SK-N-SH (cell line): Measurements from ENCODE around the gene TFCP2L1. TPM values are rescaled to one million over a fixed set of nuclear protein-coding genes. Genes with fewer than 3 reads are reported as not detected.
"Not testable (repeated sequence)": the region's sequence is repeated elsewhere in the genome, so short reads cannot be mapped to it uniquely, and the experiment has no call there.

Source experiments
- CTCF ChIA-PET: fragments of 300-600, 350-600 bp; formaldehyde crosslinking; extraction: SDS; loops from one replicate; lab custom pipeline; 2021; lab: Yijun Ruan, JAX
- POLR2A ChIA-PET: fragments of 350-600 bp; sonication (Branson Sonifier 250); formaldehyde crosslinking; extraction: SDS; loops from one replicate; lab custom pipeline; 2020; ENCODE audit warnings: antibody characterized with exemption, inconsistent platforms; lab: Yijun Ruan, JAX
- DNase-seq: peaks from one replicate; pipeline ENCODE4 v3.0.0; 2012
- H2AFZ ChIP-seq: fragments of 200-600 bp; sonication (generic); 2 replicates; pipeline ENCODE4 v1.8.1; 2016; ENCODE audit warnings: antibody characterized with exemption, mild to moderate bottlenecking, low read depth
- H3F3A ChIP-seq: fragments of 200-600 bp; sonication (generic); replicated peaks from 2 replicates; pipeline ENCODE3; 2016; ENCODE audit warnings: antibody characterized with exemption, mild to moderate bottlenecking; ENCODE audit not compliant: insufficient read depth
- H3K27ac ChIP-seq, 2 experiments: fragments of 200-500 bp in 1 of 2; fragments of 200-600 bp in 1 of 2; sonication (Bioruptor generic) in 1 of 2; sonication (generic), shearing (Covaris generic) in 1 of 2; 2 replicates each; pipeline versions ENCODE4 v1.5.1 to v1.6.1; 2014 to 2016; ENCODE audit warnings: low read depth in 2 of 2, inconsistent platforms in 1 of 2, low read length in 1 of 2, mild to moderate bottlenecking in 1 of 2, mixed read lengths in 1 of 2
- H3K27me3 ChIP-seq: fragments of 200-600 bp; sonication (generic), shearing (Covaris generic); 2 replicates; pipeline ENCODE4 v1.6.1; 2016; ENCODE audit warnings: mixed run types; ENCODE audit not compliant: insufficient read depth
- H3K36me3 ChIP-seq, 2 experiments: fragments of 200-500 bp in 1 of 2; fragments of 200-600 bp in 1 of 2; sonication (Bioruptor generic) in 1 of 2; sonication (generic) in 1 of 2; replicated peaks in 1 of 2; 2 replicates each; pipeline versions ENCODE3 to v1.5.1; 2014 to 2016; ENCODE audit warnings: low read length in 1 of 2, mild to moderate bottlenecking in 1 of 2; ENCODE audit not compliant: insufficient read depth in 2 of 2, control insufficient read depth in 1 of 2
- H3K4me1 ChIP-seq, 2 experiments: fragments of 200-500 bp in 1 of 2; fragments of 200-600 bp in 1 of 2; sonication (Bioruptor generic) in 1 of 2; sonication (generic), shearing (Covaris generic) in 1 of 2; 2 replicates each; pipeline versions ENCODE4 v1.5.1 to v1.6.1; 2014 to 2016; ENCODE audit warnings: low read depth in 1 of 2, low read length in 1 of 2, mixed run types in 1 of 2; ENCODE audit not compliant: insufficient read depth in 2 of 2, control insufficient read depth in 1 of 2
- H3K4me2 ChIP-seq: fragments of 200-600 bp; sonication (generic), shearing (Covaris generic); 2 replicates; pipeline ENCODE4 v1.6.1; 2017; ENCODE audit warnings: mixed run types
- H3K4me3 ChIP-seq, 2 experiments: fragments of 200-500 bp in 1 of 2; fragments of 200-600 bp in 1 of 2; sonication (Bioruptor generic) in 1 of 2; sonication (generic), shearing (Covaris generic) in 1 of 2; 2 replicates each; pipeline versions ENCODE4 v1.5.1 to v1.8.1; 2014 to 2016; ENCODE audit warnings: low read depth in 2 of 2, inconsistent platforms in 1 of 2, low read length in 1 of 2, mild to moderate bottlenecking in 1 of 2, mixed read lengths in 1 of 2, moderate library complexity in 1 of 2
- H3K79me2 ChIP-seq: fragments of 200-600 bp; sonication (generic); 2 replicates; pipeline ENCODE4 v1.8.1; 2017; ENCODE audit warnings: mild to moderate bottlenecking; ENCODE audit not compliant: insufficient read depth
- H3K9ac ChIP-seq: fragments of 200-600 bp; sonication (generic); 2 replicates; pipeline ENCODE4 v1.6.1; 2017; ENCODE audit warnings: mixed run types
- H3K9me2 ChIP-seq: fragments of 200-600 bp; sonication (generic); 2 replicates; pipeline ENCODE4 v1.6.1; 2017; ENCODE audit warnings: mixed run types
- H3K9me3 ChIP-seq: fragments of 200-600 bp; sonication (generic); 2 replicates; pipeline ENCODE4 v1.6.1; 2017; ENCODE audit warnings: mixed run types, mild to moderate bottlenecking, moderate library complexity
- H4K20me1 ChIP-seq: fragments of 200-600 bp; sonication (generic); 2 replicates; pipeline ENCODE4 v1.6.1; 2017; ENCODE audit warnings: mild to moderate bottlenecking, mixed run types; ENCODE audit not compliant: insufficient read depth
- CHD2 ChIP-seq: fragments of 150-350 bp; IDR thresholded peaks from 2 replicates; pipeline ENCODE4 v1.6.1; 2018; ENCODE audit warnings: low read length; ENCODE audit not compliant: partially characterized antibody
- ELF1 ChIP-seq: IDR thresholded peaks from 2 replicates; pipeline ENCODE4 v1.4.0; 2012
- GABPA ChIP-seq: IDR thresholded peaks from 2 replicates; pipeline ENCODE4 v1.4.0; 2012; ENCODE audit warnings: low read depth, mild to moderate bottlenecking
- JUND ChIP-seq: IDR thresholded peaks from 2 replicates; pipeline ENCODE4 v1.4.0; 2012
- MAX ChIP-seq: IDR thresholded peaks from 2 replicates; pipeline ENCODE4 v1.4.0; 2012; ENCODE audit warnings: low read depth
- NFIC ChIP-seq: IDR thresholded peaks from 2 replicates; pipeline ENCODE4 v1.4.0; 2012; ENCODE audit warnings: borderline replicate concordance
- PBX3 ChIP-seq: IDR thresholded peaks from 2 replicates; pipeline ENCODE4; 2012
- RAD21 ChIP-seq: IDR thresholded peaks from 2 replicates; pipeline ENCODE4 v1.6.1; 2012; ENCODE audit warnings: mild to moderate bottlenecking, low read length
- SIN3A ChIP-seq: IDR thresholded peaks from 2 replicates; pipeline ENCODE4 v1.6.1; 2012; ENCODE audit warnings: low read depth, mild to moderate bottlenecking, low read length, moderate library complexity, borderline replicate concordance
- USF1 ChIP-seq: IDR thresholded peaks from 2 replicates; pipeline ENCODE4 v1.4.0; 2012; ENCODE audit warnings: low read depth, borderline replicate concordance
- WGBS: methylation state at CpG from one replicate; pipeline ENCODE4 v1.1.6; 2017; ENCODE audit warnings: low lambda C conversion rate; 5-methylcytosine and 5-hydroxymethylcytosine counted together
- polyA plus RNA-seq, 3 experiments: library from polyadenylated mRNA; depleted of rRNA; stranded (reverse); fragments of >200 nt; gene quantifications; 2 replicates each; pipeline ENCODE4 v1.2.3, GENCODE V29; 2012

TFCP2L1 gene
- polyA plus RNA-seq, 1 of the 3 experiments (the other 2 are of a cell fraction) = not detected

- no peak for TF ChIP-seq GABPA
- TF ChIP-seq PBX3 = no peak
Measured at GRCh38 chr2:121304941-121305340, 19.9 kb upstream of the TFCP2L1 start (continued).

- H3K4me1 ChIP-seq = peaks cover 0 to 3% of the 10 kb centered on the region in 2 experiments; a peak in 1 of 4 replicates
- ChIA-PET POLR2A (no interaction called here), CTCF (interaction anchor here (0.6 to 3.1 kb wide), 2 partner anchors 61 to 209 kb away, joined by 4 to 8 read pairs; no protein-coding TSS in a partner anchor)
- H4K20me1 ChIP-seq = no peaks in the 10 kb centered on the region
- no peaks in the 10 kb centered on the region for H3K9me2 ChIP-seq
- TF ChIP-seq USF1 (no peak), NFIC (no peak), CHD2 (no peak), SIN3A (no peak), JUND (no peak), ELF1 (no peak), MAX (no peak), RAD21 (no peak)
- no peak overlapping the region for H3K27ac ChIP-seq
- H3K79me2 ChIP-seq = no peaks in the 10 kb centered on the region
- H3K4me2 ChIP-seq = no peak overlapping the region
- no peak overlapping the region for H3K4me3 ChIP-seq
- no peaks in the 10 kb centered on the region for H3K9me3 ChIP-seq
- no peak overlapping the region for H3K9ac ChIP-seq
- H3F3A ChIP-seq = no peaks in the 10 kb centered on the region
- no peaks in the 10 kb centered on the region for H3K36me3 ChIP-seq
- WGBS = 30% methylated on average over 2 of the region's 2 CpGs
- H3K27me3 ChIP-seq = 0 out of 2 replicates have a peak, but pooled peaks cover 6% of the 10 kb centered on the region
- DNase-seq = no peak
- H2AFZ ChIP-seq = no peak overlapping the region
Measured at GRCh38 chr2:121303531-121304263, 18.7 kb upstream of the TFCP2L1 start.

- H3K36me3 ChIP-seq, H3K4me2 ChIP-seq, H3K4me1 ChIP-seq, H2AFZ ChIP-seq, H4K20me1 ChIP-seq, H3K9ac ChIP-seq, H3K9me3 ChIP-seq, H3F3A ChIP-seq, H3K4me3 ChIP-seq, H3K27ac ChIP-seq, H3K79me2 ChIP-seq, POLR2A ChIA-PET, H3K9me2 ChIP-seq, H3K27me3 ChIP-seq, DNase-seq: not testable (repeated sequence)
- CTCF ChIA-PET = interaction anchor here (1.2 kb wide), 1 partner anchor 206 kb away, joined by 3 read pairs; no protein-coding TSS in a partner anchor
Measured at GRCh38 chr2:121301190-121301589, 16.2 kb upstream of the TFCP2L1 start.
